Neural cell (in vitro differentiated cells): ENCODE measurements around the gene PRR5L. TPM values are rescaled to one million over a fixed set of nuclear protein-coding genes. Genes with fewer than 3 reads are reported as not detected.

ENCODE experiments used
- H2AFZ ChIP-seq: fragments of 200-600, 300-800 bp; sonication (generic), shearing (Covaris generic); 2 replicates; pipeline ENCODE4 v1.6.0; 2014; ENCODE audit warnings: low read depth, mild to moderate bottlenecking, antibody characterized with exemption, low read length, moderate library complexity
- H3F3A ChIP-seq: fragments of 200-600 bp; shearing (Covaris generic); 2 replicates; pipeline ENCODE4 v1.6.1; 2016; ENCODE audit warnings: mild to moderate bottlenecking, moderate library complexity, mixed read lengths, antibody characterized with exemption, low read length; ENCODE audit not compliant: insufficient read depth, poor library complexity, severe bottlenecking
- H3K27ac ChIP-seq: fragments of 200-600, 300-800 bp; sonication (generic), shearing (Covaris generic); 2 replicates; pipeline ENCODE4 v1.5.1; 2014; ENCODE audit warnings: mild to moderate bottlenecking, low read length, moderate library complexity
- H3K27me3 ChIP-seq: fragments of 300-800, 200-600 bp; sonication (generic), shearing (Covaris generic); 2 replicates; pipeline ENCODE4 v1.6.0; 2014; ENCODE audit warnings: mild to moderate bottlenecking, low read depth, low read length, moderate library complexity; ENCODE audit not compliant: insufficient read depth
- H3K36me3 ChIP-seq: fragments of 300-800, 200-600 bp; sonication (generic), shearing (Covaris generic); 2 replicates; pipeline ENCODE4 v1.5.1; 2014; ENCODE audit warnings: mild to moderate bottlenecking, antibody characterized with exemption, low read length, moderate library complexity; ENCODE audit not compliant: insufficient read depth
- H3K4me2 ChIP-seq: fragments of 300-800, 200-600 bp; sonication (generic), shearing (Covaris generic); 2 replicates; pipeline ENCODE4 v1.6.0; 2014; ENCODE audit warnings: mild to moderate bottlenecking, low read length
- H3K4me3 ChIP-seq: fragments of 300-800, 200-600 bp; sonication (generic), shearing (Covaris generic); 2 replicates; pipeline ENCODE4 v1.5.1; 2014; ENCODE audit warnings: mild to moderate bottlenecking, low read length, moderate library complexity
- H3K79me2 ChIP-seq: fragments of 200-600 bp; shearing (Covaris generic); replicated peaks from 2 replicates; pipeline ENCODE4 v1.6.0; 2014; ENCODE audit warnings: mild to moderate bottlenecking, low read length, moderate library complexity; ENCODE audit not compliant: insufficient read depth
- H3K9ac ChIP-seq: fragments of 300-800, 200-600 bp; sonication (generic), shearing (Covaris generic); 2 replicates; pipeline ENCODE4 v1.6.1; 2016; ENCODE audit warnings: mild to moderate bottlenecking, low read length, mixed read lengths
- H3K9me2 ChIP-seq: fragments of 200-600 bp; shearing (Covaris generic); 2 replicates; pipeline ENCODE4 v1.6.1; 2016; ENCODE audit warnings: mild to moderate bottlenecking, low read length, mixed read lengths; ENCODE audit not compliant: insufficient read depth
- H3K9me3 ChIP-seq: fragments of 200-600, 300-800 bp; sonication (generic), shearing (Covaris generic); 2 replicates; pipeline ENCODE4 v1.6.1; 2016; ENCODE audit warnings: mild to moderate bottlenecking, mixed run types, low read length, moderate library complexity, mixed read lengths
- H4K20me1 ChIP-seq: fragments of 200-600 bp; shearing (Covaris generic); 2 replicates; pipeline ENCODE4 v1.6.1; 2016; ENCODE audit warnings: mild to moderate bottlenecking, mixed run types; ENCODE audit not compliant: insufficient read depth
- CTCF ChIP-seq: fragments of 450-650 bp; IDR thresholded peaks from 2 replicates; pipeline ENCODE4 v1.5.1; 2014; ENCODE audit warnings: antibody characterized with exemption, mild to moderate bottlenecking, moderate library complexity; ENCODE audit not compliant: poor library complexity, severe bottlenecking
- EP300 ChIP-seq: fragments of 450-650 bp; conservative IDR thresholded peaks from 2 replicates; pipeline ENCODE4 v1.6.1; 2014; ENCODE audit warnings: antibody characterized with exemption, mild to moderate bottlenecking, moderate library complexity; ENCODE audit not compliant: poor library complexity, severe bottlenecking
- EZH2 ChIP-seq: fragments of 200-600, 300-800 bp; shearing (Covaris generic), sonication (generic); IDR thresholded peaks from 2 replicates; pipeline ENCODE4 v1.6.1; 2014; ENCODE audit warnings: antibody characterized with exemption, low read length, borderline replicate concordance, mild to moderate bottlenecking; ENCODE audit not compliant: insufficient read depth, poor library complexity, severe bottlenecking
- MXI1 ChIP-seq: fragments of 450-650 bp; conservative IDR thresholded peaks from 2 replicates; pipeline ENCODE4 v1.6.1; 2014; ENCODE audit warnings: antibody characterized with exemption, mild to moderate bottlenecking; ENCODE audit not compliant: poor library complexity, severe bottlenecking
- POLR2AphosphoS5 ChIP-seq: IDR thresholded peaks from 2 replicates; pipeline ENCODE4 v1.6.1; 2012
- RAD21 ChIP-seq: fragments of 450-650 bp; conservative IDR thresholded peaks from 2 replicates; pipeline ENCODE4 v1.6.1; 2014; ENCODE audit warnings: antibody characterized with exemption, mild to moderate bottlenecking, moderate library complexity
- SMC3 ChIP-seq: fragments of 450-650 bp; conservative IDR thresholded peaks from 2 replicates; pipeline ENCODE4 v1.6.1; 2014; ENCODE audit warnings: antibody characterized with exemption, mild to moderate bottlenecking, moderate library complexity; ENCODE audit not compliant: poor library complexity
- TAF1 ChIP-seq: IDR thresholded peaks from 2 replicates; pipeline ENCODE4 v1.6.1; 2012; ENCODE audit warnings: low read depth
- polyA plus RNA-seq: library from polyadenylated mRNA; depleted of rRNA; stranded (reverse); fragments of >200 nt; gene quantifications from 2 replicates; pipeline ENCODE4 v1.2.3, GENCODE V29; 2014
- TF ChIP-seq, protein P1 (sequence below): IDR thresholded peaks from 2 replicates; pipeline ENCODE4 v1.6.1; 2012; ENCODE audit warnings: borderline replicate concordance

The PRR5L gene
- polyA plus RNA-seq, 1 donor from 2014 or later, result 0.22 TPM

DNA sequence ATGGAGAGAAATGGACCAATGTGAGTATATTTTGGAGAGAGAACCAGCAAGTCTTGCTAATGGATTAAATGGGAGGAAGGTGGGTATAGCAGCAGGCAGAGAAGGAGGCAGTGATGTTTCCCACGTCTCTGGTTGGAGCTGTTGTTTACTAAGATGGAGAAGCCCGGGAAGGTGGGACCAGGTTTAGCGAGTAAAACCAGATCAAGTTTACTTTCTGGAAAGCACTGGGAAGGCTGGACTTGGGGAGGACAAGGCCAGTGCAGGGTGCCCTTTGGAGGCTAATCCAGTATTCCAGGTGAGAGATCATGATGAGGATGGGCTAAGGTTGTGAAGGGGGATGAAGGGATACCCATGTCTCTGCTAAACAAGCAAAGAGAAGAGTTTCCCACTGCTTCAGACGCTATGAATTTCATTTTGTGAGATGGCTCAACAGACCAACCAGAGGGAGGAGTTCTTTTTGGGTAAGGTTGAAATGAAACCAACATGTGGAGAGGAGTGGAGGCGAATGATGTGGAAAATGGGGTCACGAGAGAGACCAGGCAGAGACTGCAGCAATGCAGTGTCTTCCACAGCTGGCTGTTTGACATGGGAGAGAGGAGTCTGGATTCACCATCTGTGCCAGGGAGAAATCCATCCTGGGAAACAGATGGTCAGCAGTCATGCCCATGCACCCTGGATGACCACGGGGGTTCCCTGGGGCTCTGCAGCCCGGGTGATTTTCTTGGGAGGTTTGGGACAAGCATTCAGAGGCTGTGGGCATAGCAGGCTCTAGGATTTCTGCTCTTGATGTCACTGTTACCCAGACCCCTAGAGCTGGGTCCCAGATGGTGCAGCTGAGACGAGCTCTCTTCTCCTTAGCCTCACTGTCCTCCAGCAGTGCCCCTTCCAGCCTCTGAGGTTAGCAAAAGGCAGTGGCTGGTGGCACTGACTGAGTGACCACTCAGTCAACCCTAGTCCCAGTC, 31.8 kb upstream of the PRR5L start:
- TF ChIP-seq EZH2 (no peak), MXI1 (no peak), POLR2AphosphoS5 (no peak), RAD21 (no peak), CTCF (no peak)
- TF ChIP-seq, protein P1, sequence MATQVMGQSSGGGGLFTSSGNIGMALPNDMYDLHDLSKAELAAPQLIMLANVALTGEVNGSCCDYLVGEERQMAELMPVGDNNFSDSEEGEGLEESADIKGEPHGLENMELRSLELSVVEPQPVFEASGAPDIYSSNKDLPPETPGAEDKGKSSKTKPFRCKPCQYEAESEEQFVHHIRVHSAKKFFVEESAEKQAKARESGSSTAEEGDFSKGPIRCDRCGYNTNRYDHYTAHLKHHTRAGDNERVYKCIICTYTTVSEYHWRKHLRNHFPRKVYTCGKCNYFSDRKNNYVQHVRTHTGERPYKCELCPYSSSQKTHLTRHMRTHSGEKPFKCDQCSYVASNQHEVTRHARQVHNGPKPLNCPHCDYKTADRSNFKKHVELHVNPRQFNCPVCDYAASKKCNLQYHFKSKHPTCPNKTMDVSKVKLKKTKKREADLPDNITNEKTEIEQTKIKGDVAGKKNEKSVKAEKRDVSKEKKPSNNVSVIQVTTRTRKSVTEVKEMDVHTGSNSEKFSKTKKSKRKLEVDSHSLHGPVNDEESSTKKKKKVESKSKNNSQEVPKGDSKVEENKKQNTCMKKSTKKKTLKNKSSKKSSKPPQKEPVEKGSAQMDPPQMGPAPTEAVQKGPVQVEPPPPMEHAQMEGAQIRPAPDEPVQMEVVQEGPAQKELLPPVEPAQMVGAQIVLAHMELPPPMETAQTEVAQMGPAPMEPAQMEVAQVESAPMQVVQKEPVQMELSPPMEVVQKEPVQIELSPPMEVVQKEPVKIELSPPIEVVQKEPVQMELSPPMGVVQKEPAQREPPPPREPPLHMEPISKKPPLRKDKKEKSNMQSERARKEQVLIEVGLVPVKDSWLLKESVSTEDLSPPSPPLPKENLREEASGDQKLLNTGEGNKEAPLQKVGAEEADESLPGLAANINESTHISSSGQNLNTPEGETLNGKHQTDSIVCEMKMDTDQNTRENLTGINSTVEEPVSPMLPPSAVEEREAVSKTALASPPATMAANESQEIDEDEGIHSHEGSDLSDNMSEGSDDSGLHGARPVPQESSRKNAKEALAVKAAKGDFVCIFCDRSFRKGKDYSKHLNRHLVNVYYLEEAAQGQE, result no peak
- H3K27me3 ChIP-seq, result no peaks in the 10 kb centered on the region
- no peaks in the 10 kb centered on the region for H3F3A ChIP-seq
- H3K4me3 ChIP-seq, result no peak overlapping the region
- no peak overlapping the region for H3K9ac ChIP-seq
- no peaks in the 10 kb centered on the region for H3K9me2 ChIP-seq
- no peak overlapping the region for H2AFZ ChIP-seq
- H3K36me3 ChIP-seq, result no peaks in the 10 kb centered on the region
- H3K9me3 ChIP-seq, result no peaks in the 10 kb centered on the region
- H3K79me2 ChIP-seq, result no peaks in the 10 kb centered on the region
- no peak overlapping the region for H3K27ac ChIP-seq
- H4K20me1 ChIP-seq, result no peaks in the 10 kb centered on the region
- H3K4me2 ChIP-seq, result no peak overlapping the region

DNA sequence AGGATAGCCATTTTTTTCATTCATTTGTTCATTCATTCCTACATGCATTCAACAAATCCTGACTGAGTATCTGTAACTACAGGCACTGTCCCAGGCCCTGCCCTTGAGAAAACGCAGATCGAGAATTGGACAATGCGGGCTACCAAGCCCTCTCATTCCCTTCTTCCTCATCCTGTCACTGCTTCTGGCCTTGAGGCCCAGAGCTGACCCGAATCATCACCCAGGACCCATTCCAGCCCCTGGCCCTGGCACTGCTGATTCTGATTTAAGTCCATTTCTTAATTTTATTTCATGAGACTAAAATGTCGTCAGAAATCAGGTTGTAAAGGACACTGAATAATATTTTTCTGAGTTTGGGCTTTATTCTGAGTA, 31.1 kb upstream of the PRR5L start:
- Histone ChIP-seq H3K4me2 (no peak overlapping the region), H3K9me2 (no peaks in the 10 kb centered on the region), H3K27ac (no peak overlapping the region), H3K9me3 (no peaks in the 10 kb centered on the region), H3K9ac (no peak overlapping the region), H3F3A (no peaks in the 10 kb centered on the region), H2AFZ (no peak overlapping the region), H3K4me3 (no peak overlapping the region), H3K27me3 (no peaks in the 10 kb centered on the region), H3K36me3 (no peaks in the 10 kb centered on the region), H3K79me2 (no peaks in the 10 kb centered on the region), H4K20me1 (no peaks in the 10 kb centered on the region)
- TF ChIP-seq, protein P1, result no peak
- TF ChIP-seq TAF1 (no peak), CTCF (no peak), MXI1 (no peak), SMC3 (no peak), EZH2 (no peak), EP300 (no peak), RAD21 (no peak), POLR2AphosphoS5 (no peak)
